HCT116 (cell line): ENCODE results near the gene KLK15. TPM values are rescaled to one million over a fixed set of nuclear protein-coding genes. Genes with fewer than 3 reads are reported as not detected.
A peak's percentile ranks its signal among the peaks of the same experiment; 100 is the strongest.

Experiments used
- ATAC-seq: fragments of 200-7000 bp; cut with Tn5 transposase; 2 replicates; pipeline ENCODE4 v1.9.1; 2020; ENCODE audit warnings: mild to moderate bottlenecking, moderate library complexity
- BruUV-seq: library from RNA; stranded (reverse); fragments of 400-500 nt; replicated peaks from 2 replicates; lab custom pipeline; 2021; lab: Mats Ljungman, UMichigan
- CTCF ChIA-PET: fragments of 300-600 bp; sonication (Branson Sonifier 250); formaldehyde crosslinking; loops from one replicate; lab custom pipeline; 2021; ENCODE audit warnings: antibody characterized with exemption; lab: Charles Lee
- POLR2A ChIA-PET: fragments of 300-600, 350-600 bp; sonication (Branson Sonifier 250); formaldehyde crosslinking; loops from one replicate; lab custom pipeline; 2021; ENCODE audit warnings: antibody characterized with exemption; lab: Charles Lee
- RAD21 ChIA-PET, 2 experiments: fragments of 300-600 bp; sonication (Branson Sonifier 250); formaldehyde crosslinking; loops; one replicate each; lab custom pipeline; 2023; ENCODE audit warnings: low total read pairs in 2 of 2; ENCODE audit not compliant: uncharacterized antibody in 2 of 2, unreplicated experiment in 2 of 2, low non-redundant PET in 1 of 2; lab: Charles Lee
- DNase-seq: peaks from one replicate; pipeline ENCODE4 v3.0.0-alpha.2; 2010; ENCODE audit warnings: low read depth, low spot score
- H2AFZ ChIP-seq: fragments of 200-600 bp; shearing (Covaris generic), sonication (generic); 2 replicates; pipeline ENCODE4 v1.6.1; 2017; ENCODE audit warnings: low read depth, mixed run types, mixed read lengths, antibody characterized with exemption, low read length; ENCODE audit not compliant: poor library complexity, severe bottlenecking
- H3K27ac ChIP-seq: 2 replicates; pipeline ENCODE4 v1.5.1; 2012; ENCODE audit warnings: low read depth, low read length
- H3K27me3 ChIP-seq: fragments of 200-600 bp; sonication (generic); 2 replicates; pipeline ENCODE4 v1.6.1; 2016; ENCODE audit warnings: mixed run types, low read length, mixed read lengths; ENCODE audit not compliant: insufficient read depth
- H3K36me3 ChIP-seq, 2 experiments: fragments of 200-500 bp in 1 of 2; fragments of 200-600 bp in 1 of 2; sonication (Bioruptor generic) in 1 of 2; sonication (generic) in 1 of 2; 2 replicates each; pipeline versions ENCODE4 v1.5.1 to v1.6.1; 2014 to 2016; ENCODE audit warnings: low read length in 2 of 2, inconsistent platforms in 1 of 2, mixed read lengths in 1 of 2, mixed run types in 1 of 2; ENCODE audit not compliant: insufficient read depth in 2 of 2, control insufficient read depth in 1 of 2
- H3K4me1 ChIP-seq, 2 experiments: fragments of 200-600 bp in 1 of 2; sonication (generic) in 1 of 2; 2 replicates each; pipeline versions ENCODE4 v1.5.1 to v1.6.1; 2012 to 2017; ENCODE audit warnings: low read length in 2 of 2, inconsistent platforms in 1 of 2, mild to moderate bottlenecking in 1 of 2, mixed read lengths in 1 of 2, mixed run types in 1 of 2, moderate library complexity in 1 of 2; ENCODE audit not compliant: insufficient read depth in 2 of 2, control insufficient read depth in 1 of 2
- H3K4me2 ChIP-seq: fragments of 200-600 bp; sonication (generic); 2 replicates; pipeline ENCODE4 v1.6.1; 2017; ENCODE audit warnings: mixed run types, low read length, mixed read lengths
- H3K4me3 ChIP-seq, 2 experiments: fragments of 200-600 bp in 1 of 2; sonication (generic) in 1 of 2; replicated peaks in 1 of 2; 2 replicates each; pipeline ENCODE4 v1.5.1; 2011 to 2016; ENCODE audit warnings: low read length in 2 of 2, control low read depth in 1 of 2, low read depth in 1 of 2, mild to moderate bottlenecking in 1 of 2, mixed read lengths in 1 of 2, mixed run types in 1 of 2
- H3K79me2 ChIP-seq: fragments of 200-600 bp; sonication (generic); 2 replicates; pipeline ENCODE4 v1.6.1; 2017; ENCODE audit warnings: mild to moderate bottlenecking, mixed run types, low read length, moderate library complexity, mixed read lengths; ENCODE audit not compliant: insufficient read depth
- H3K9ac ChIP-seq: fragments of 200-600 bp; sonication (generic); 2 replicates; pipeline ENCODE4 v1.6.1; 2016; ENCODE audit warnings: low read length, mixed read lengths
- H3K9me2 ChIP-seq: fragments of 200-600 bp; sonication (generic), shearing (Covaris generic); 2 replicates; pipeline ENCODE4 v1.6.1; 2017; ENCODE audit warnings: mixed run types, mild to moderate bottlenecking, moderate library complexity; ENCODE audit not compliant: insufficient read depth
- H3K9me3 ChIP-seq, 2 experiments: fragments of 200-500 bp in 1 of 2; fragments of 200-600 bp in 1 of 2; sonication (Bioruptor generic) in 1 of 2; sonication (generic) in 1 of 2; 2 replicates each; pipeline ENCODE4 v1.6.1; 2014 to 2017; ENCODE audit warnings: low read length in 2 of 2, mixed read lengths in 2 of 2, inconsistent platforms in 1 of 2, low read depth in 1 of 2, mild to moderate bottlenecking in 1 of 2, mixed run types in 1 of 2, moderate library complexity in 1 of 2; ENCODE audit not compliant: control insufficient read depth in 1 of 2, insufficient read depth in 1 of 2
- H4K20me1 ChIP-seq: fragments of 200-600 bp; sonication (generic), shearing (Covaris generic); 2 replicates; pipeline ENCODE4 v1.6.1; 2017; ENCODE audit warnings: mixed run types, mild to moderate bottlenecking, moderate library complexity; ENCODE audit not compliant: insufficient read depth
- CBX3 ChIP-seq: IDR thresholded peaks from 2 replicates; pipeline ENCODE4 v1.6.1; 2012; ENCODE audit warnings: low read depth
- CEBPB ChIP-seq: IDR thresholded peaks from 2 replicates; pipeline ENCODE4 v1.6.1; 2012; ENCODE audit warnings: low read depth
- ELF1 ChIP-seq: IDR thresholded peaks from 2 replicates; pipeline ENCODE4 v1.6.1; 2012; ENCODE audit warnings: low read depth, borderline replicate concordance
- EZH2phosphoT487 ChIP-seq: fragments of 200-600 bp; IDR thresholded peaks from 2 replicates; pipeline ENCODE4 v1.6.1; 2018; ENCODE audit warnings: antibody characterized with exemption, borderline replicate concordance
- FOSL1 ChIP-seq: IDR thresholded peaks from 2 replicates; pipeline ENCODE4 v1.6.1; 2012; ENCODE audit warnings: low read depth
- JUND ChIP-seq: IDR thresholded peaks from 2 replicates; pipeline ENCODE4 v1.6.1; 2012
- POLR2AphosphoS5 ChIP-seq: IDR thresholded peaks from 2 replicates; pipeline ENCODE4 v1.6.1; 2011; ENCODE audit warnings: mild to moderate bottlenecking, low read depth, low read length, moderate library complexity
- SIN3A ChIP-seq: IDR thresholded peaks from 2 replicates; pipeline ENCODE4 v1.6.1; 2012; ENCODE audit warnings: low read depth
- SRF ChIP-seq: IDR thresholded peaks from 2 replicates; pipeline ENCODE4 v1.6.1; 2012; ENCODE audit warnings: low read depth
- TCF7L2 ChIP-seq: IDR thresholded peaks from 2 replicates; pipeline ENCODE4 v1.7.0; 2011; ENCODE audit warnings: borderline replicate concordance, inconsistent platforms; ENCODE audit not compliant: insufficient read depth, insufficient read length; ENCODE audit errors: extremely low read depth
- YY1 ChIP-seq: IDR thresholded peaks from 2 replicates; pipeline ENCODE4 v1.6.1; 2011; ENCODE audit warnings: low read length, low read depth, moderate library complexity, mild to moderate bottlenecking; ENCODE audit not compliant: insufficient replicate concordance; ENCODE audit errors: extremely low read depth
- ZBTB33 ChIP-seq: IDR thresholded peaks from 2 replicates; pipeline ENCODE4 v1.6.1; 2011; ENCODE audit warnings: mild to moderate bottlenecking, low read length, moderate library complexity; ENCODE audit not compliant: insufficient replicate concordance; ENCODE audit errors: extremely low read depth
- ZFX ChIP-seq: fragments of 450-650 bp; IDR thresholded peaks from 2 replicates; pipeline ENCODE4 v1.6.1; 2017
- ZNF274 ChIP-seq: fragments of 200-500 bp; sonication (Bioruptor generic); IDR thresholded peaks from 2 replicates; pipeline ENCODE4 v1.6.1; 2014; ENCODE audit warnings: mild to moderate bottlenecking, low read depth, low read length, inconsistent platforms
- intact Hi-C: fragments of 100-400 bp; cut with micrococcal nuclease; formaldehyde crosslinking; loops from 2 replicates; pipeline ENCODE4 v1.10.0; 2022
- total RNA-seq: library from RNA; stranded (reverse); gene quantifications from one replicate; pipeline ENCODE4 v1.2.1, GENCODE V29; 2021; ENCODE audit not compliant: unreplicated experiment
- TF ChIP-seq, protein P1 (sequence below): IDR thresholded peaks from 2 replicates; pipeline ENCODE4 v1.6.1; 2012

Gene KLK15
- total RNA-seq, 1 experiment from 2014 or later: not detected

DNA sequence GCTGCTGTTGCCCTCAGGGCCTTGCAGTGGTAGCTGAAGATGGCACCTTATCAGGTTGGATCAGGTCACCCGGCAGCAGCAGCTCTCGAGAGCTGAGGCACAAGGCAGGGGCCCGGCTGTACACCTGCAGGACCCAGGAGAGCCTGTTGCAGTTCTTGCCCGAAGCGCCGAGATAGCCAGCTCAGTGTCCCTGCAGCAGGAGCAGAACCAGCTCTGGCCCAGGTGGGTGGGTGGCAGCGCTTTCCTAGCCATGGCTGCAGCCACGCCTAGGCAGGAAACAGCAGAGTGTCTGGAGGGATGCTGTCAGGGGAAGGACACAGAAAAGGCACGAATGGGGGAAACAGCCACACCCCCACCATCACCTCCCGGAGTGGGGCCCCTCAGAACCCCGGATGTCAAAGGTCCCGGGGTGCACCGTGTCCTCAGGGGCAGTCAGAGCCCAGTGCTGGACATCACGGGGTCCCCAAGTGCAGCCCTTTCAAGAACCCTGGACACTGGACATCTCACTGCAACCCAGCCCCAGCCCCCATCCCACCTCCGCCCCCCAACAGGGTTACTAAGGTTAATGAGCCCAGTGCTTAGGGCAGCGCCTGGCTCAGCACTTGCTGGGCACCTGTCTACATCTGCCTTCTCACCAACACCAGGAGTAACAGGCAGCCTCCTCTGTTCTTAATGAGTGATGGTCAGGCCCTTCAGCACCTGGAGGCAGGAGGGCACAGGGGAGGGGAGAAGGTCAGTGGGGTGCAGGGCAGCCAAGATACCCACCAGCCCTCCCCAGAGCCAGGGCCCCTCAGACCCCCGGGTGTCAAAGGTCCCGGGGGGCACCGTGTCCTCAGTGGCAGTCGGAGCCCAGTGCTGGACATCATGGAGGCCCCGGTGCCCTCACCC lies 34.5 kb downstream of the KLK15 start:
- Histone ChIP-seq H3K27ac (peak overlapping the region; percentile 15; the same call in 1 of the 2 replicates), H3K36me3 (peaks cover 43 to 64% of the 10 kb centered on the region in 2 experiments), H3K9ac (no peak overlapping the region), H3K9me2 (no peaks in the 10 kb centered on the region), H2AFZ (no peak overlapping the region), H3K9me3 (no peaks in the 10 kb centered on the region), H3K4me2 (no peak overlapping the region), H3K27me3 (no peaks in the 10 kb centered on the region), H4K20me1 (peaks cover 68% of the 10 kb centered on the region; the same call in 1 of the 2 replicates), H3K4me1 (peaks cover 19 to 45% of the 10 kb centered on the region in 2 experiments), H3K4me3 (no peak overlapping the region), H3K79me2 (peaks cover 64% of the 10 kb centered on the region)
- POLR2A ChIA-PET: no interaction called here
- DNase-seq: no peak
- TF ChIP-seq POLR2AphosphoS5 (0 out of 2 replicates have a peak, but pooled peaks have one; percentile 8), CBX3 (no peak), SRF (no peak)
- RAD21 ChIA-PET: no interaction called here
- BruUV-seq: no TSS peak
- CTCF ChIA-PET: no interaction called here
- ATAC-seq: no peak
- intact Hi-C loops: no loop called here

- peak overlapping the region; percentile 15; the same call in 1 of the 2 replicates for H3K27ac ChIP-seq
- no TSS peak for BruUV-seq
- H2AFZ ChIP-seq: no peak overlapping the region
- DNase-seq: no peak
- no peaks in the 10 kb centered on the region for H3K27me3 ChIP-seq
- no peaks in the 10 kb centered on the region for H3K9me3 ChIP-seq
- H3K4me2 ChIP-seq: no peak overlapping the region
- CTCF ChIA-PET: interaction anchor here (0.6 to 1.0 kb wide), 2 partner anchors 124 to 299 kb away, joined by 3 to 4 read pairs; no protein-coding TSS in a partner anchor
- intact Hi-C loops: no loop called here
- peaks cover 19 to 44% of the 10 kb centered on the region in 2 experiments for H3K4me1 ChIP-seq
- no peak overlapping the region for H3K9ac ChIP-seq
- H3K79me2 ChIP-seq: peaks cover 55% of the 10 kb centered on the region
- H4K20me1 ChIP-seq: peaks cover 60% of the 10 kb centered on the region; the same call in 1 of the 2 replicates
- no peak for ATAC-seq
- POLR2A ChIA-PET: interaction anchor here (1.2 to 2.0 kb wide), 2 partner anchors 124 to 220 kb away, joined by 3 to 4 read pairs; no protein-coding TSS in a partner anchor
- peaks cover 43 to 56% of the 10 kb centered on the region in 2 experiments for H3K36me3 ChIP-seq
- H3K9me2 ChIP-seq: no peaks in the 10 kb centered on the region
- H3K4me3 ChIP-seq: no peak overlapping the region
- RAD21 ChIA-PET: no interaction called here
- no peak for TF ChIP-seq JUND
- TF ChIP-seq CBX3: no peak
- no peak for TF ChIP-seq YY1
- TF ChIP-seq SIN3A: no peak
- no peak for TF ChIP-seq EZH2phosphoT487
- no peak for TF ChIP-seq ZBTB33
- no peak for TF ChIP-seq CEBPB
- no peak for TF ChIP-seq ELF1
- TF ChIP-seq ZFX: no peak
- TF ChIP-seq, protein P1, sequence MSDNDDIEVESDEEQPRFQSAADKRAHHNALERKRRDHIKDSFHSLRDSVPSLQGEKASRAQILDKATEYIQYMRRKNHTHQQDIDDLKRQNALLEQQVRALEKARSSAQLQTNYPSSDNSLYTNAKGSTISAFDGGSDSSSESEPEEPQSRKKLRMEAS: no peak
- no peak for TF ChIP-seq ZNF274
- no peak for TF ChIP-seq FOSL1
- no peak for TF ChIP-seq TCF7L2
- TF ChIP-seq SRF: no peak
- TF ChIP-seq POLR2AphosphoS5: no peak; the same call in 1 of the 2 replicates
Observed at GRCh38 chr19:50797781-50798658, 35.4 kb downstream of the KLK15 start.
